ENCODE data around the gene PAX2. TPM values are rescaled to one million over a fixed set of nuclear protein-coding genes. Genes with fewer than 3 reads are reported as not detected.

PAX2 gene
- total RNA-seq, 6 experiments from 2014 or later: not detected

DNA sequence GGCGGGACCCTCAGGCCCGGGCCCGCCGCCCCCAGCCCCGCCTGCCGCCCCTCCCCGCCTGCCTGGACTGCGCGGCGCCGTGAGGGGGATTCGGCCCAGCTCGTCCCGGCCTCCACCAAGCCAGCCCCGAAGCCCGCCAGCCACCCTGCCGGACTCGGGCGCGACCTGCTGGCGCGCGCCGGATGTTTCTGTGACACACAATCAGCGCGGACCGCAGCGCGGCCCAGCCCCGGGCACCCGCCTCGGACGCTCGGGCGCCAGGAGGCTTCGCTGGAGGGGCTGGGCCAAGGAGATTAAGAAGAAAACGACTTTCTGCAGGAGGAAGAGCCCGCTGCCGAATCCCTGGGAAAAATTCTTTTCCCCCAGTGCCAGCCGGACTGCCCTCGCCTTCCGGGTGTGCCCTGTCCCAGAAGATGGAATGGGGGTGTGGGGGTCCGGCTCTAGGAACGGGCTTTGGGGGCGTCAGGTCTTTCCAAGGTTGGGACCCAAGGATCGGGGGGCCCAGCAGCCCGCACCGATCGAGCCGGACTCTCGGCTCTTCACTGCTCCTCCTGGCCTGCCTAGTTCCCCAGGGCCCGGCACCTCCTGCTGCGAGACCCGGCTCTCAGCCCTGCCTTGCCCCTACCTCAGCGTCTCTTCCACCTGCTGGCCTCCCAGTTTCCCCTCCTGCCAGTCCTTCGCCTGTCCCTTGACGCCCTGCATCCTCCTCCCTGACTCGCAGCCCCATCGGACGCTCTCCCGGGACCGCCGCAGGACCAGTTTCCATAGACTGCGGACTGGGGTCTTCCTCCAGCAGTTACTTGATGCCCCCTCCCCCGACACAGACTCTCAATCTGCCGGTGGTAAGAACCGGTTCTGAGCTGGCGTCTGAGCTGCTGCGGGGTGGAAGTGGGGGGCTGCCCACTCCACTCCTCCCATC is 82.7 kb downstream of the PAX2 start:
- Mint-ChIP-seq H3K36me3 (ENCODE audit: low read depth) (no peaks in the 10 kb centered on the region), H3K4me3 (peak overlapping the region; percentile 67), H3K27me3 (ENCODE audit: insufficient read depth) (peaks cover 80% of the 10 kb centered on the region), H3K9me3 (no peaks in the 10 kb centered on the region), H3K27ac (no peak overlapping the region), H3K4me1 (ENCODE audit: low read depth) (peaks cover 15% of the 10 kb centered on the region)
- TF ChIP-seq, protein P1, sequence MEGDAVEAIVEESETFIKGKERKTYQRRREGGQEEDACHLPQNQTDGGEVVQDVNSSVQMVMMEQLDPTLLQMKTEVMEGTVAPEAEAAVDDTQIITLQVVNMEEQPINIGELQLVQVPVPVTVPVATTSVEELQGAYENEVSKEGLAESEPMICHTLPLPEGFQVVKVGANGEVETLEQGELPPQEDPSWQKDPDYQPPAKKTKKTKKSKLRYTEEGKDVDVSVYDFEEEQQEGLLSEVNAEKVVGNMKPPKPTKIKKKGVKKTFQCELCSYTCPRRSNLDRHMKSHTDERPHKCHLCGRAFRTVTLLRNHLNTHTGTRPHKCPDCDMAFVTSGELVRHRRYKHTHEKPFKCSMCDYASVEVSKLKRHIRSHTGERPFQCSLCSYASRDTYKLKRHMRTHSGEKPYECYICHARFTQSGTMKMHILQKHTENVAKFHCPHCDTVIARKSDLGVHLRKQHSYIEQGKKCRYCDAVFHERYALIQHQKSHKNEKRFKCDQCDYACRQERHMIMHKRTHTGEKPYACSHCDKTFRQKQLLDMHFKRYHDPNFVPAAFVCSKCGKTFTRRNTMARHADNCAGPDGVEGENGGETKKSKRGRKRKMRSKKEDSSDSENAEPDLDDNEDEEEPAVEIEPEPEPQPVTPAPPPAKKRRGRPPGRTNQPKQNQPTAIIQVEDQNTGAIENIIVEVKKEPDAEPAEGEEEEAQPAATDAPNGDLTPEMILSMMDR (IDR thresholded peaks at IDR 0.05): no peak; the same call in 1 of the 2 replicates
- DNase-seq: no peak

DNA sequence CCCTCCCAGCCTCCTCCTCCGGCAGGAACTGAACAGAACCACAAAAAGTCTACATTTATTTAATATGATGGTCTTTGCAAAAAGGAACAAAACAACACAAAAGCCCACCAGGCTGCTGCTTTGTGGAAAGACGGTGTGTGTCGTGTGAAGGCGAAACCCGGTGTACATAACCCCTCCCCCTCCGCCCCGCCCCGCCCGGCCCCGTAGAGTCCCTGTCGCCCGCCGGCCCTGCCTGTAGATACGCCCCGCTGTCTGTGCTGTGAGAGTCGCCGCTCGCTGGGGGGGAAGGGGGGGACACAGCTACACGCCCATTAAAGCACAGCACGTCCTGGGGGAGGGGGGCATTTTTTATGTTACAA is 83.3 kb downstream of the PAX2 start:
- H3K4me3 Mint-ChIP-seq: peak overlapping the region; percentile 67; the same call in 1 of the 2 replicates
- peaks cover 78% of the 10 kb centered on the region for H3K27me3 Mint-ChIP-seq (ENCODE audit: insufficient read depth)
- peaks cover 15% of the 10 kb centered on the region for H3K4me1 Mint-ChIP-seq (ENCODE audit: low read depth)
- no peaks in the 10 kb centered on the region for H3K36me3 Mint-ChIP-seq (ENCODE audit: low read depth)
- H3K9me3 Mint-ChIP-seq: no peaks in the 10 kb centered on the region
- TF ChIP-seq, protein P1 (IDR thresholded peaks at IDR 0.05): no peak
- no peak overlapping the region for H3K27ac Mint-ChIP-seq
- DNase-seq: no peak

DNA sequence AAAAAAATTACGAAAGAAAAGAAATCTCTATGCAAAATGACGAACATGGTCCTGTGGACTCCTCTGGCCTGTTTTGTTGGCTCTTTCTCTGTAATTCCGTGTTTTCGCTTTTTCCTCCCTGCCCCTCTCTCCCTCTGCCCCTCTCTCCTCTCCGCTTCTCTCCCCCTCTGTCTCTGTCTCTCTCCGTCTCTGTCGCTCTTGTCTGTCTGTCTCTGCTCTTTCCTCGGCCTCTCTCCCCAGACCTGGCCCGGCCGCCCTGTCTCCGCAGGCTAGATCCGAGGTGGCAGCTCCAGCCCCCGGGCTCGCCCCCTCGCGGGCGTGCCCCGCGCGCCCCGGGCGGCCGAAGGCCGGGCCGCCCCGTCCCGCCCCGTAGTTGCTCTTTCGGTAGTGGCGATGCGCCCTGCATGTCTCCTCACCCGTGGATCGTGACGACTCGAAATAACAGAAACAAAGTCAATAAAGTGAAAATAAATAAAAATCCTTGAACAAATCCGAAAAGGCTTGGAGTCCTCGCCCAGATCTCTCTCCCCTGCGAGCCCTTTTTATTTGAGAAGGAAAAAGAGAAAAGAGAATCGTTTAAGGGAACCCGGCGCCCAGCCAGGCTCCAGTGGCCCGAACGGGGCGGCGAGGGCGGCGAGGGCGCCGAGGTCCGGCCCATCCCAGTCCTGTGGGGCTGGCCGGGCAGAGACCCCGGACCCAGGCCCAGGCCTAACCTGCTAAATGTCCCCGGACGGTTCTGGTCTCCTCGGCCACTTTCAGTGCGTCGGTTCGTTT is 83.9 kb downstream of the PAX2 start:
- H3K9me3 Mint-ChIP-seq: no peaks in the 10 kb centered on the region
- H3K4me1 Mint-ChIP-seq (ENCODE audit: low read depth): peaks cover 15% of the 10 kb centered on the region
- H3K4me3 Mint-ChIP-seq: peak overlapping the region; percentile 67; the same call in 1 of the 2 replicates
- peaks cover 77% of the 10 kb centered on the region for H3K27me3 Mint-ChIP-seq (ENCODE audit: insufficient read depth)
- H3K36me3 Mint-ChIP-seq (ENCODE audit: low read depth): no peaks in the 10 kb centered on the region
- TF ChIP-seq, protein P1 (IDR thresholded peaks at IDR 0.05): 0 out of 2 replicates have a peak, but pooled peaks have one; percentile 16
- no peak overlapping the region for H3K27ac Mint-ChIP-seq
- DNase-seq: no peak

DNA sequence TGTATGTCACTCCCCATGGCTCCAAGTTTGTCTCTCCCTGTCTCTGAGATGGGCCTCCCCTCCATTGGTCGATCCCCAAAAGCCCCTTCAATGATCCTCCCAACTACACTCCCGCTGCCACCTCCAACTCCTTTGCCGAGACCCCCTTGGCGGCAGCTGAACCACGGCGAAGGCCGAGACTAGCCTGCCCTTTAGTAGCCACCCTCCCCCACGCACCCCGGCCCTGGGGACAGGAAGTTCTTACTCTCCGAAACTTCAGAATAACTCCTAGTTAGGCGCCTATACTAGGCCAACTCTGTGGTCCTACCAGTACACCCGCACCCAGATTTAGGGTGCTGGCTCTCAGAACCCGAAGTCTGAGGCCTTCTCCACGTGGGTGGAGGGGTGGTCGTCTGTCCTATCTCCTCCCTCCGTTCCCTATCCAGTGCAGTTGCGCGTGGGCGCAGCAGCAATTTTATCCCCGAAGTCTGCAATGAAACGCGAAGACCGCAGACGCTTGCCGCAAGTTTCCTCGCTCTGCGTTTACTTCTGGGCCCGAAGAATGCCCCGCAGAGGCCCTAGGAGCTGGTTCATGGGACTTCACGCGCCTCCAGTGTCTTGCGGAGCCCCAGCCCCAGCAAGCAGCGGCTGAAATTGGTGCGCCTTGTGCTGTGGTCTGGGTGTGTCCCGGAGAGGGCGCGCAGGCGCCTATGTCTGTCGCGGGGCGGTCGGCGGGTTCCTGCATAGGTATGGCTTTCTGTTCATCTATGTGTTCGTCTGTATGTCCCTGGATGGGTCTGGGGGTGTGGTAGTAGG is 84.7 kb downstream of the PAX2 start:
- H3K9me3 Mint-ChIP-seq: no peaks in the 10 kb centered on the region
- no peaks in the 10 kb centered on the region for H3K36me3 Mint-ChIP-seq (ENCODE audit: low read depth)
- peaks cover 72% of the 10 kb centered on the region for H3K27me3 Mint-ChIP-seq (ENCODE audit: insufficient read depth)
- TF ChIP-seq, protein P1 (IDR thresholded peaks at IDR 0.05): no peak
- no peak overlapping the region for H3K27ac Mint-ChIP-seq
- H3K4me1 Mint-ChIP-seq (ENCODE audit: low read depth): peaks cover 15% of the 10 kb centered on the region
- DNase-seq: no peak
- peak overlapping the region; percentile 45; the same call in 1 of the 2 replicates for H3K4me3 Mint-ChIP-seq

DNA sequence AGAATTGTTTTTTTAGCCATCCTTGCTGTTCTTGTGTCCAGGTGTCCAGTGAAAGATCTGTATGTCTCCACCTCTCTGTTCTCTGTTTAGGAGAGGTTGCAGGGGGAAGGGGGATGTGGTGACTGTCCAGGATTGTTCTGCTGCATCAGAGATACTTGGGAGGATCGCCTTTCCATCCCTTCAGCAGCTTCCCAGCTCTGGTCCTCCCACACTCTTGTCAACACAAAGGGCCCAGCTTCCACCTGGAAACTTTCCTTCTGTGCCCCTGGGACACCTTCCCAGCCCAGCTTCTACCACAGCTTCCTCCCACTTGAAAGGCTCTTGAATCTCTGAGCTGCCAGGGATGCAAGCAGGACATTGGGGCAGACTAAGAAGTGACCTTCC is 85.3 kb downstream of the PAX2 start:
- no peak for DNase-seq

More for the DNA sequence above, 85.3 kb downstream of the PAX2 start:
- Mint-ChIP-seq H3K9me3 (no peaks in the 10 kb centered on the region), H3K4me1 (ENCODE audit: low read depth) (peaks cover 15% of the 10 kb centered on the region), H3K27ac (no peak overlapping the region), H3K4me3 (no peak overlapping the region), H3K36me3 (ENCODE audit: low read depth) (no peaks in the 10 kb centered on the region), H3K27me3 (ENCODE audit: insufficient read depth) (peaks cover 67% of the 10 kb centered on the region)
- TF ChIP-seq, protein P1 (IDR thresholded peaks at IDR 0.05): no peak
